H9 (cell line): ENCODE results near the gene SQOR. TPM values are rescaled to one million over a fixed set of nuclear protein-coding genes. Genes with fewer than 3 reads are reported as not detected.

Source experiments
- DNase-seq: peaks from one replicate; pipeline ENCODE4 v3.0.0-alpha.2; 2017
- H2AFZ ChIP-seq: one replicate; pipeline ENCODE4 v1.6.1; 2013; ENCODE audit warnings: mild to moderate bottlenecking, low read length, control low read depth, moderate library complexity
- H2AK5ac ChIP-seq: 2 replicates; pipeline ENCODE4 v1.6.1; 2013; ENCODE audit warnings: low read length, control low read depth, mixed read lengths; ENCODE audit not compliant: insufficient read length
- H2BK120ac ChIP-seq: one replicate; pipeline ENCODE4 v1.6.1; 2013; ENCODE audit warnings: low read depth, mild to moderate bottlenecking, low read length, control low read depth, inconsistent platforms; ENCODE audit not compliant: poor library complexity, severe bottlenecking
- H2BK12ac ChIP-seq: 2 replicates; pipeline ENCODE4 v1.6.1; 2013; ENCODE audit warnings: low read length, control low read depth, mixed read lengths, low read depth; ENCODE audit not compliant: insufficient read length
- H2BK15ac ChIP-seq: 2 replicates; pipeline ENCODE4 v1.6.1; 2013; ENCODE audit warnings: low read depth, low read length, control low read depth
- H2BK20ac ChIP-seq: one replicate; pipeline ENCODE4 v1.6.1; 2013; ENCODE audit warnings: low read depth, mild to moderate bottlenecking, low read length, control low read depth, inconsistent platforms; ENCODE audit not compliant: poor library complexity, severe bottlenecking
- H2BK5ac ChIP-seq: 2 replicates; pipeline ENCODE4 v1.6.1; 2013; ENCODE audit warnings: low read length, control low read depth, mixed read lengths; ENCODE audit not compliant: insufficient read length
- H3K14ac ChIP-seq: 2 replicates; pipeline ENCODE4 v1.6.1; 2013; ENCODE audit warnings: low read length, control low read depth; ENCODE audit not compliant: insufficient read depth
- H3K18ac ChIP-seq: 2 replicates; pipeline ENCODE4 v1.6.1; 2013; ENCODE audit warnings: low read depth, mild to moderate bottlenecking, mixed read lengths, low read length, control low read depth; ENCODE audit not compliant: insufficient read length
- H3K23ac ChIP-seq: 2 replicates; pipeline ENCODE4 v1.6.1; 2013; ENCODE audit warnings: low read length, control low read depth, mixed read lengths, low read depth; ENCODE audit not compliant: insufficient read length
- H3K23me2 ChIP-seq: 2 replicates; pipeline ENCODE4 v1.6.1; 2013; ENCODE audit warnings: low read depth, mild to moderate bottlenecking, mixed read lengths, low read length, control low read depth; ENCODE audit not compliant: insufficient read length, poor library complexity, severe bottlenecking
- H3K27ac ChIP-seq: 2 replicates; pipeline ENCODE4 v1.5.1; 2013; ENCODE audit warnings: low read length, control low read depth, mixed read lengths, low read depth; ENCODE audit not compliant: insufficient read length
- H3K27me3 ChIP-seq: 2 replicates; pipeline ENCODE4 v1.6.1; 2013; ENCODE audit warnings: low read length, control low read depth, inconsistent platforms; ENCODE audit not compliant: insufficient read depth
- H3K4ac ChIP-seq: 2 replicates; pipeline ENCODE4 v1.6.1; 2013; ENCODE audit warnings: low read depth, mild to moderate bottlenecking, control low read depth, inconsistent platforms, low read length, moderate library complexity
- H3K4me1 ChIP-seq: 2 replicates; pipeline ENCODE4 v1.6.1; 2013; ENCODE audit warnings: low read length, control low read depth, inconsistent platforms; ENCODE audit not compliant: insufficient read depth
- H3K4me2 ChIP-seq: 2 replicates; pipeline ENCODE4 v1.6.1; 2013; ENCODE audit warnings: low read length, control low read depth, mixed read lengths; ENCODE audit not compliant: insufficient read length, insufficient read depth
- H3K56ac ChIP-seq: 2 replicates; pipeline ENCODE4 v1.6.1; 2013; ENCODE audit warnings: low read depth, mild to moderate bottlenecking, mixed read lengths, low read length, control low read depth; ENCODE audit not compliant: insufficient read length
- H3K79me1 ChIP-seq: 2 replicates; pipeline ENCODE4 v1.6.1; 2013; ENCODE audit warnings: low read depth, mild to moderate bottlenecking, moderate library complexity, low read length, control low read depth, inconsistent platforms; ENCODE audit not compliant: insufficient read depth, poor library complexity, severe bottlenecking
- H3K79me2 ChIP-seq: 2 replicates; pipeline ENCODE4 v1.6.1; 2013; ENCODE audit warnings: low read length, control low read depth, inconsistent platforms; ENCODE audit not compliant: insufficient read depth
- H3K9ac ChIP-seq: 2 replicates; pipeline ENCODE4 v1.6.1; 2013; ENCODE audit warnings: low read length, control low read depth, mixed read lengths; ENCODE audit not compliant: insufficient read length; ENCODE audit errors: extremely low read depth
- H3K9me3 ChIP-seq: one replicate; pipeline ENCODE4 v1.6.1; 2013; ENCODE audit warnings: low read depth, low read length, inconsistent platforms; ENCODE audit not compliant: control insufficient read depth
- H3T11ph ChIP-seq: one replicate; pipeline ENCODE4 v1.6.1; 2013; ENCODE audit warnings: mild to moderate bottlenecking, low read length, control low read depth, inconsistent platforms
- H4K20me1 ChIP-seq: one replicate; pipeline ENCODE4 v1.6.1; 2013; ENCODE audit not compliant: control insufficient read depth, insufficient read length, insufficient read depth
- H4K5ac ChIP-seq: 2 replicates; pipeline ENCODE4 v1.6.1; 2013; ENCODE audit warnings: low read depth, mild to moderate bottlenecking, mixed read lengths, low read length, control low read depth; ENCODE audit not compliant: insufficient read length
- H4K8ac ChIP-seq: replicated peaks from 2 replicates; pipeline ENCODE4 v1.6.1; 2013; ENCODE audit warnings: low read length, control low read depth, mixed read lengths, low read depth; ENCODE audit not compliant: insufficient read length
- H4K91ac ChIP-seq: 2 replicates; pipeline ENCODE4 v1.6.1; 2013; ENCODE audit warnings: low read depth, mild to moderate bottlenecking, moderate library complexity, mixed read lengths, low read length, control low read depth; ENCODE audit not compliant: insufficient read length
- H3K27ac Mint-ChIP-seq, 3 experiments: 2 replicates in 2 of 3; 3 replicates in 1 of 3; pipeline ENCODE4 v1.8.0; 2020 to 2021; ENCODE audit warnings: mixed read lengths in 3 of 3, mild to moderate bottlenecking in 1 of 3, moderate library complexity in 1 of 3
- H3K27me3 Mint-ChIP-seq: 2 replicates; pipeline ENCODE4 v1.8.0; 2021; ENCODE audit warnings: low read depth, mild to moderate bottlenecking, moderate library complexity, mixed read lengths
- H3K36me3 Mint-ChIP-seq, 3 experiments: 2 replicates in 2 of 3; 3 replicates in 1 of 3; pipeline ENCODE4 v1.8.0; 2020 to 2021; ENCODE audit warnings: low read depth in 3 of 3, mixed read lengths in 3 of 3; ENCODE audit not compliant: insufficient read depth in 1 of 3
- H3K4me1 Mint-ChIP-seq, 2 experiments: 2 replicates each; pipeline ENCODE4 v1.8.0; 2020; ENCODE audit warnings: mixed read lengths in 2 of 2
- H3K4me3 Mint-ChIP-seq, 2 experiments: 2 replicates in 1 of 2; 3 replicates in 1 of 2; pipeline ENCODE4 v1.8.0; 2020 to 2021; ENCODE audit warnings: mild to moderate bottlenecking in 2 of 2, mixed read lengths in 2 of 2, moderate library complexity in 1 of 2
- H3K9me3 Mint-ChIP-seq, 2 experiments: 2 replicates in 1 of 2; 3 replicates in 1 of 2; pipeline ENCODE4 v1.8.0; 2020; ENCODE audit warnings: mild to moderate bottlenecking in 2 of 2, mixed read lengths in 2 of 2, moderate library complexity in 1 of 2
- CTCF ChIP-seq: fragments of 200-600 bp; sonication (generic); conservative IDR thresholded peaks from 3 replicates; pipeline ENCODE4 v1.8.0; 2021; ENCODE audit warnings: antibody characterized with exemption, mild to moderate bottlenecking
- WGBS: extraction: QIAGEN DNeasy Blood & Tissue Kit; methylation state at CpG from one replicate; pipeline ENCODE4 v1.1.7; 2013; ENCODE audit warnings: missing lambda C conversion rate, low lambda C conversion rate, mixed read lengths; ENCODE audit not compliant: insufficient read length; ENCODE audit errors: extremely low coverage; 5-methylcytosine and 5-hydroxymethylcytosine counted together
- total RNA-seq: library from RNA; stranded (reverse); gene quantifications from 2 replicates; pipeline ENCODE4 v1.2.1, GENCODE V29; 2021

The SQOR gene
- total RNA-seq, 1 experiment from 2014 or later, result 0.17 TPM

GRCh38 chr15:45641999-45642932, 7.4 kb downstream of the SQOR start:
- H2BK5ac ChIP-seq, result no peak overlapping the region
- no peak overlapping the region for H3K4ac ChIP-seq
- H3K4me1 ChIP-seq, result no peaks in the 10 kb centered on the region
- Mint-ChIP-seq H3K27me3 (peaks cover 48% of the 10 kb centered on the region), H3K4me1 (peaks cover 0 to 4% of the 10 kb centered on the region in 2 experiments; a peak in 1 of 4 replicates), H3K9me3 (no peaks in the 10 kb centered on the region), H3K4me3 (no peak overlapping the region), H3K27ac (no peak overlapping the region), H3K36me3 (no peaks in the 10 kb centered on the region)
- no peak overlapping the region for H3K23ac ChIP-seq
- WGBS, result no CpG with 5 or more reads among the region's 7 CpGs
- no peaks in the 10 kb centered on the region for H3K27me3 ChIP-seq
- no peak overlapping the region for H4K91ac ChIP-seq
- no peak overlapping the region for H3K27ac ChIP-seq
- no peak for TF ChIP-seq CTCF
- no peak overlapping the region for H2BK120ac ChIP-seq
- no peak overlapping the region for H3K18ac ChIP-seq
- H3K14ac ChIP-seq, result no peak overlapping the region
- no peak overlapping the region for H2AFZ ChIP-seq
- H4K20me1 ChIP-seq, result no peaks in the 10 kb centered on the region
- H3T11ph ChIP-seq, result no peak overlapping the region
- H3K79me2 ChIP-seq, result no peaks in the 10 kb centered on the region
- no peak overlapping the region for H3K4me2 ChIP-seq
- H3K9ac ChIP-seq, result no peak overlapping the region
- no peak overlapping the region for H2BK20ac ChIP-seq
- no peak overlapping the region for H2BK15ac ChIP-seq
- H2AK5ac ChIP-seq, result no peak overlapping the region
- no peak overlapping the region for H3K56ac ChIP-seq
- no peak overlapping the region for H4K8ac ChIP-seq
- H3K23me2 ChIP-seq, result no peaks in the 10 kb centered on the region
- no peak overlapping the region for H2BK12ac ChIP-seq
- DNase-seq, result no peak
- no peaks in the 10 kb centered on the region for H3K9me3 ChIP-seq
- H4K5ac ChIP-seq, result no peak overlapping the region
- H3K79me1 ChIP-seq, result no peaks in the 10 kb centered on the region
